A549 (cell line): ENCODE measurements around the gene PEF1. TPM values are rescaled to one million over a fixed set of nuclear protein-coding genes. Genes with fewer than 3 reads are reported as not detected.

ENCODE experiments used
- ATAC-seq, 2 experiments: fragments of 200-7000 bp in 1 of 2; fragments of >200 bp in 1 of 2; cut with Nextera tagmentation in 1 of 2; cut with Tn5 transposase in 1 of 2; 3 replicates each; pipeline versions ENCODE4 v1.8.0 to v1.9.1; 2018 to 2020; ENCODE audit warnings: mild to moderate bottlenecking in 1 of 2, moderate library complexity in 1 of 2
- CTCF ChIA-PET: fragments of 300-600 bp; sonication (Branson Sonifier 250); formaldehyde crosslinking; extraction: SDS; loops from one replicate; lab custom pipeline; 2021; ENCODE audit warnings: antibody characterized with exemption, inconsistent platforms; lab: Yijun Ruan, JAX
- POLR2A ChIA-PET: fragments of 350-600 bp; formaldehyde crosslinking; extraction: SDS; loops from one replicate; lab custom pipeline; 2021; ENCODE audit warnings: antibody characterized with exemption, inconsistent platforms; lab: Yijun Ruan, JAX
- DNase-seq, 2 experiments: peaks; one replicate each; pipeline versions ENCODE4 v3.0.0 to v3.0.0-alpha.2; 2011 to 2016; ENCODE audit warnings: low read depth in 1 of 2, low spot score in 1 of 2
- FAIRE-seq: peaks from 2 replicates; lab custom pipeline; 2011; peaks lifted over from hg19 to GRCh38; lab: Jason Lieb, UNC
- H3K27ac ChIP-seq, 2 experiments: fragments of >200 bp; sonication (Bioruptor Twin); formaldehyde crosslinking; 3 replicates each; pipeline ENCODE4 v1.5.1; 2016 to 2017
- H3K4me1 ChIP-seq: fragments of >200 bp; sonication (Bioruptor Twin); formaldehyde crosslinking; 3 replicates; pipeline ENCODE4 v1.6.1; 2016
- H3K4me2 ChIP-seq: fragments of >200 bp; sonication (Bioruptor Twin); formaldehyde crosslinking; 3 replicates; pipeline ENCODE4 v1.6.1; 2016
- H3K4me3 ChIP-seq: fragments of >200 bp; sonication (Bioruptor Twin); formaldehyde crosslinking; 3 replicates; pipeline ENCODE4 v1.5.1; 2016
- H3K9me3 ChIP-seq: fragments of >200 bp; sonication (Bioruptor Twin); formaldehyde crosslinking; 3 replicates; pipeline ENCODE4 v1.6.1; 2016
- BHLHE40 ChIP-seq: IDR thresholded peaks from 2 replicates; pipeline ENCODE4 v1.6.1; 2012; ENCODE audit warnings: low read depth, low read length, inconsistent platforms
- CEBPB ChIP-seq, 2 experiments: fragments of >200 bp in 1 of 2; sonication (Bioruptor Twin) in 1 of 2; formaldehyde crosslinking in 1 of 2; IDR thresholded peaks; 2 replicates each; pipeline ENCODE4 v1.6.1; 2012 to 2016
- ESRRA ChIP-seq: fragments of 150-350 bp; IDR thresholded peaks from 2 replicates; pipeline ENCODE4 v1.6.1; 2014; ENCODE audit warnings: mild to moderate bottlenecking, low read length, borderline replicate concordance
- HEYL ChIP-seq: fragments of 250-450 bp; sonication (Bioruptor Pico); IDR thresholded peaks from 2 replicates; pipeline ENCODE4 v1.8.0; 2021; ENCODE audit warnings: mild to moderate bottlenecking, moderate library complexity
- HOXA7 ChIP-seq: fragments of 250-450 bp; sonication (Bioruptor Pico); IDR thresholded peaks from 2 replicates; pipeline ENCODE4 v1.5.0; 2020; ENCODE audit warnings: mild to moderate bottlenecking, moderate library complexity
- JUN ChIP-seq, 2 experiments: fragments of >200 bp; sonication (Bioruptor Twin); formaldehyde crosslinking; IDR thresholded peaks; 2 replicates in 1 of 2; 3 replicates in 1 of 2; pipeline ENCODE4 v1.6.1; 2016 to 2017
- JUNB ChIP-seq: fragments of >200 bp; sonication (Bioruptor Twin); formaldehyde crosslinking; IDR thresholded peaks from 2 replicates; pipeline ENCODE4 v1.6.1; 2016
- NFE2L2 ChIP-seq: fragments of 150-350 bp; conservative IDR thresholded peaks from 2 replicates; pipeline ENCODE4 v1.6.1; 2014; ENCODE audit warnings: low read length
- PHF8 ChIP-seq: fragments of 200-600 bp; sonication (generic); IDR thresholded peaks from 2 replicates; pipeline ENCODE4 v1.6.1; 2016; ENCODE audit warnings: low read depth, mild to moderate bottlenecking, antibody characterized with exemption, moderate library complexity, borderline replicate concordance
- POLR2A ChIP-seq: IDR thresholded peaks from 2 replicates; pipeline ENCODE4 v1.6.1; 2012; ENCODE audit warnings: mild to moderate bottlenecking, low read length
- RAD21 ChIP-seq, 2 experiments: fragments of >200 bp in 1 of 2; sonication (Bioruptor Twin) in 1 of 2; formaldehyde crosslinking in 1 of 2; IDR thresholded peaks in 1 of 2; conservative IDR thresholded peaks in 1 of 2; 2 replicates in 1 of 2; 3 replicates in 1 of 2; pipeline ENCODE4 v1.6.1; 2012 to 2018; ENCODE audit warnings: inconsistent platforms in 1 of 2
- RCOR1 ChIP-seq: fragments of 150-350 bp; IDR thresholded peaks from 2 replicates; pipeline ENCODE4 v1.6.1; 2014; ENCODE audit warnings: antibody characterized with exemption, low read length, low read depth
- RFX5 ChIP-seq: fragments of 450-650 bp; IDR thresholded peaks from 2 replicates; pipeline ENCODE4 v1.7.1; 2014; ENCODE audit warnings: antibody characterized with exemption, mild to moderate bottlenecking, moderate library complexity
- RNF2 ChIP-seq: fragments of 200-600 bp; sonication (generic); IDR thresholded peaks from 2 replicates; pipeline ENCODE4 v1.6.1; 2016; ENCODE audit warnings: low read depth, mild to moderate bottlenecking, antibody characterized with exemption, moderate library complexity, borderline replicate concordance
- TP53 ChIP-seq: fragments of 250-450 bp; sonication (Bioruptor Pico); IDR thresholded peaks from 2 replicates; pipeline ENCODE4 v1.5.0; 2021; ENCODE audit warnings: mild to moderate bottlenecking, moderate library complexity
- ZNF302 ChIP-seq: fragments of 250-450 bp; sonication (Bioruptor Pico); IDR thresholded peaks from 2 replicates; pipeline ENCODE4 v1.9.0; 2021; ENCODE audit warnings: inconsistent platforms, mild to moderate bottlenecking, moderate library complexity
- ZSCAN20 ChIP-seq: fragments of 250-450 bp; sonication (Bioruptor Pico); IDR thresholded peaks from 2 replicates; pipeline ENCODE4 v1.8.0; 2022; ENCODE audit warnings: mild to moderate bottlenecking, moderate library complexity
- WGBS: methylation state at CpG from one replicate; pipeline ENCODE4 v1.1.6; 2017; ENCODE audit errors: missing lambda C conversion rate; 5-methylcytosine and 5-hydroxymethylcytosine counted together
- polyA plus RNA-seq, 4 experiments: library from polyadenylated mRNA; depleted of rRNA in 3 of 4; stranded (reverse); fragments of >200 nt; fragmentation: RNase III in 1 of 4; extraction: RNeasy Plus Mini Kit Qiagen cat#74134 plus additional on column Dnase treatment in 1 of 4; gene quantifications; 2 replicates in 3 of 4; 3 replicates in 1 of 4; pipeline ENCODE4 v1.2.3, GENCODE V29; 2011 to 2017
- TF ChIP-seq, protein P1 (sequence below): fragments of 200-600 bp; sonication (generic); IDR thresholded peaks from 2 replicates; pipeline ENCODE4 v1.6.1; 2016; ENCODE audit warnings: antibody characterized with exemption, mild to moderate bottlenecking, moderate library complexity
- TF ChIP-seq, protein P2 (sequence below): IDR thresholded peaks from 2 replicates; pipeline ENCODE4 v1.6.1; 2012
- TF ChIP-seq, protein P3 (sequence below): fragments of 250-450 bp; sonication (Bioruptor Pico); IDR thresholded peaks from 2 replicates; pipeline ENCODE4 v1.5.0; 2020; ENCODE audit warnings: low read depth, mild to moderate bottlenecking, moderate library complexity
- TF ChIP-seq, protein P4 (sequence below): fragments of 150-350 bp; IDR thresholded peaks from 2 replicates; pipeline ENCODE4 v1.6.1; 2014; ENCODE audit warnings: low read depth, mild to moderate bottlenecking, low read length
- TF ChIP-seq, protein P5 (sequence below): fragments of 450-650 bp; IDR thresholded peaks from 2 replicates; pipeline ENCODE4 v1.6.1; 2014; ENCODE audit warnings: antibody characterized with exemption
- TF ChIP-seq, protein P6 (sequence below): fragments of 250-450 bp; sonication (Bioruptor Pico); IDR thresholded peaks from 2 replicates; pipeline ENCODE4 v1.5.0; 2021; ENCODE audit warnings: mild to moderate bottlenecking, moderate library complexity, borderline replicate concordance

The PEF1 gene
- polyA plus RNA-seq, 2 of the 4 experiments (the other 2 are of a cell fraction), result 38.3 to 47.6 TPM

DNA sequence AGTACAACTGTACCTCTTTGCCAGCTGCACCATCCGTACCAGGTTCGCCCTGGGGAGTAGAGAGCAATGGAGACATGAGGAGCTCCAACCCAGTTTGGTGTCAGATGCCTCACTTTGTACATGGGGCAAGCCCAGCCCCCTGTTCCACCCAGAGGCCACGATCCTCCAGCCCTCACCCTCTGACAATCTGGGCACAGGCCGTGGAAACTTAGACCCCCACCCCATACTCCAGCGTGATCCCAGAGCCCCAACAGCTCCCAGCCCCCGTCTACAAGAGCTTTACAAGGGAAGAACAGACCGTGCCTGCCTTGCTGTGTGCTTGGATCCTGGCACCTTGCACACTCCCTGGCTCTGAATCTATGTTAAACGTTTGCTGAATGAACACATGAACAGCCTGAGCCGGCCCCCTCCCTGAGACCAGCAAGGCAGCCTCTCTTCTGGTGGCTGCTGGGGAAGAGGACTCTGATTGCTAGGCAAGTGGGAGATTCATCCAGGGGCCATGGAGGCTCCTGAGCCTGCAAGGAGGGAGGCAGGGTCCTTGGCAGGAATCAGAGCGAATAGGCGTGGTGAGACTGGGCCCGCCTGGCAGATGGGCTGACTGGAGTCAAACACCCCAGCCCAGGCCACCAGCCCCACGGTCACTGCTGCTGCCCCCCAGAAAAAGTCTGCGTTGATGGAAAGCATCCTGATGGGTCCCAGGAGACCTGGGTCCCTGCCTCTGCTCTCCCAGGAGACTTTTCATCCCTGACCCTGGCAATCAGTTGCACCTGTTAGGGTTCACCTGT is 12.5 kb upstream of the PEF1 start (continued):
- TF ChIP-seq NFE2L2, result no peak
- TF ChIP-seq HOXA7, result no peak
- TF ChIP-seq, all 56 proteins: peak for 0

DNA sequence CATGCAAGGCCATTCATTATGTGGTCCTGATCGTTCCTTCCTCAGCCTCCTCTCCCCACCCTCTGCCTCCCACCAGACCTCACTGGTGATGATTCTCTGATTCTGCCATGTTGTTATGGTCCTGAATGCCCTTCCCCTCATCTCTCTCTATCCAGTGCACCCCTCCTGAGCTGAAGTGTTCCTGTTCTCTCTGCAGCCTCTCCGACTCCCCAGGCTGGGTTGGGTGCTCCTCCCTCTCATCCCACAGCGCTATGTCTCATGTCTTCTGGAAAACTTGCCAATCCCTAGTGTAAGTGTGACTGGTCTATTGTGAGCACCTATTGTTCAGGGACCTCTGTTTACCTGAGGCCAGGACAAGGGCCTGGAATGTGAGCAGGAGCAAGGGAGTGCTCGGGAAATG is 11.1 kb upstream of the PEF1 start:
- POLR2A ChIA-PET, result no interaction called here
- no peak overlapping the region for H3K4me3 ChIP-seq
- no peak overlapping the region for H3K4me2 ChIP-seq
- no peaks in the 10 kb centered on the region for H3K4me1 ChIP-seq
- WGBS, result 93% methylated on average over 4 of the region's 4 CpGs
- no peaks in the 10 kb centered on the region for H3K9me3 ChIP-seq
- DNase-seq (no peak), ATAC-seq (no peak), FAIRE-seq (no peak)
- TF ChIP-seq ZSCAN20 (CRISPR knock-in tag), result no peak
- TF ChIP-seq PHF8, result no peak
- no peak for TF ChIP-seq BHLHE40
- TF ChIP-seq, protein P1, sequence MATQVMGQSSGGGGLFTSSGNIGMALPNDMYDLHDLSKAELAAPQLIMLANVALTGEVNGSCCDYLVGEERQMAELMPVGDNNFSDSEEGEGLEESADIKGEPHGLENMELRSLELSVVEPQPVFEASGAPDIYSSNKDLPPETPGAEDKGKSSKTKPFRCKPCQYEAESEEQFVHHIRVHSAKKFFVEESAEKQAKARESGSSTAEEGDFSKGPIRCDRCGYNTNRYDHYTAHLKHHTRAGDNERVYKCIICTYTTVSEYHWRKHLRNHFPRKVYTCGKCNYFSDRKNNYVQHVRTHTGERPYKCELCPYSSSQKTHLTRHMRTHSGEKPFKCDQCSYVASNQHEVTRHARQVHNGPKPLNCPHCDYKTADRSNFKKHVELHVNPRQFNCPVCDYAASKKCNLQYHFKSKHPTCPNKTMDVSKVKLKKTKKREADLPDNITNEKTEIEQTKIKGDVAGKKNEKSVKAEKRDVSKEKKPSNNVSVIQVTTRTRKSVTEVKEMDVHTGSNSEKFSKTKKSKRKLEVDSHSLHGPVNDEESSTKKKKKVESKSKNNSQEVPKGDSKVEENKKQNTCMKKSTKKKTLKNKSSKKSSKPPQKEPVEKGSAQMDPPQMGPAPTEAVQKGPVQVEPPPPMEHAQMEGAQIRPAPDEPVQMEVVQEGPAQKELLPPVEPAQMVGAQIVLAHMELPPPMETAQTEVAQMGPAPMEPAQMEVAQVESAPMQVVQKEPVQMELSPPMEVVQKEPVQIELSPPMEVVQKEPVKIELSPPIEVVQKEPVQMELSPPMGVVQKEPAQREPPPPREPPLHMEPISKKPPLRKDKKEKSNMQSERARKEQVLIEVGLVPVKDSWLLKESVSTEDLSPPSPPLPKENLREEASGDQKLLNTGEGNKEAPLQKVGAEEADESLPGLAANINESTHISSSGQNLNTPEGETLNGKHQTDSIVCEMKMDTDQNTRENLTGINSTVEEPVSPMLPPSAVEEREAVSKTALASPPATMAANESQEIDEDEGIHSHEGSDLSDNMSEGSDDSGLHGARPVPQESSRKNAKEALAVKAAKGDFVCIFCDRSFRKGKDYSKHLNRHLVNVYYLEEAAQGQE, result no peak
- TF ChIP-seq, protein P2, sequence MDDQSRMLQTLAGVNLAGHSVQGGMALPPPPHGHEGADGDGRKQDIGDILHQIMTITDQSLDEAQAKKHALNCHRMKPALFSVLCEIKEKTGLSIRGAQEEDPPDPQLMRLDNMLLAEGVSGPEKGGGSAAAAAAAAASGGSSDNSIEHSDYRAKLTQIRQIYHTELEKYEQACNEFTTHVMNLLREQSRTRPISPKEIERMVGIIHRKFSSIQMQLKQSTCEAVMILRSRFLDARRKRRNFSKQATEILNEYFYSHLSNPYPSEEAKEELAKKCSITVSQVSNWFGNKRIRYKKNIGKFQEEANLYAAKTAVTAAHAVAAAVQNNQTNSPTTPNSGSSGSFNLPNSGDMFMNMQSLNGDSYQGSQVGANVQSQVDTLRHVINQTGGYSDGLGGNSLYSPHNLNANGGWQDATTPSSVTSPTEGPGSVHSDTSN, result no peak
- TF ChIP-seq HOXA7, result no peak
- TF ChIP-seq, protein P3, sequence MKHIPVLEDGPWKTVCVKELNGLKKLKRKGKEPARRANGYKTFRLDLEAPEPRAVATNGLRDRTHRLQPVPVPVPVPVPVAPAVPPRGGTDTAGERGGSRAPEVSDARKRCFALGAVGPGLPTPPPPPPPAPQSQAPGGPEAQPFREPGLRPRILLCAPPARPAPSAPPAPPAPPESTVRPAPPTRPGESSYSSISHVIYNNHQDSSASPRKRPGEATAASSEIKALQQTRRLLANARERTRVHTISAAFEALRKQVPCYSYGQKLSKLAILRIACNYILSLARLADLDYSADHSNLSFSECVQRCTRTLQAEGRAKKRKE (CRISPR knock-in tag), result no peak
- TF ChIP-seq ESRRA, result no peak
- no peak overlapping the region for H3K27ac ChIP-seq
- CTCF ChIA-PET, result interaction anchor here (0.8 to 1.7 kb wide), 3 partner anchors 7 to 90 kb away, joined by 3 to 6 read pairs (median 4); no protein-coding TSS in a partner anchor

GRCh38 chr1:31655104-31655503 is 10.4 kb upstream of the PEF1 start:
- DNase-seq (no peak), ATAC-seq (no peak), FAIRE-seq (no peak)
- no peaks in the 10 kb centered on the region for H3K4me1 ChIP-seq
- TF ChIP-seq, protein P2, result no peak
- TF ChIP-seq NFE2L2, result no peak
- no peak for TF ChIP-seq RCOR1
- no peak for TF ChIP-seq POLR2A
- no peak for TF ChIP-seq TP53
- TF ChIP-seq ZNF302, result no peak
- no peak for TF ChIP-seq RAD21 (conservative IDR thresholded peaks at IDR 0.05 in 1 of 2, IDR thresholded peaks at IDR 0.05 in 1 of 2)
- no peak for TF ChIP-seq JUN (IDR thresholded peaks at IDR 0.05)
- TF ChIP-seq, protein P4, sequence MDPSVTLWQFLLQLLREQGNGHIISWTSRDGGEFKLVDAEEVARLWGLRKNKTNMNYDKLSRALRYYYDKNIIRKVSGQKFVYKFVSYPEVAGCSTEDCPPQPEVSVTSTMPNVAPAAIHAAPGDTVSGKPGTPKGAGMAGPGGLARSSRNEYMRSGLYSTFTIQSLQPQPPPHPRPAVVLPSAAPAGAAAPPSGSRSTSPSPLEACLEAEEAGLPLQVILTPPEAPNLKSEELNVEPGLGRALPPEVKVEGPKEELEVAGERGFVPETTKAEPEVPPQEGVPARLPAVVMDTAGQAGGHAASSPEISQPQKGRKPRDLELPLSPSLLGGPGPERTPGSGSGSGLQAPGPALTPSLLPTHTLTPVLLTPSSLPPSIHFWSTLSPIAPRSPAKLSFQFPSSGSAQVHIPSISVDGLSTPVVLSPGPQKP, result no peak
- TF ChIP-seq HEYL (CRISPR knock-in tag), result no peak
- TF ChIP-seq, protein P5, sequence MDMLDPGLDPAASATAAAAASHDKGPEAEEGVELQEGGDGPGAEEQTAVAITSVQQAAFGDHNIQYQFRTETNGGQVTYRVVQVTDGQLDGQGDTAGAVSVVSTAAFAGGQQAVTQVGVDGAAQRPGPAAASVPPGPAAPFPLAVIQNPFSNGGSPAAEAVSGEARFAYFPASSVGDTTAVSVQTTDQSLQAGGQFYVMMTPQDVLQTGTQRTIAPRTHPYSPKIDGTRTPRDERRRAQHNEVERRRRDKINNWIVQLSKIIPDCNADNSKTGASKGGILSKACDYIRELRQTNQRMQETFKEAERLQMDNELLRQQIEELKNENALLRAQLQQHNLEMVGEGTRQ, result no peak
- TF ChIP-seq, protein P6, sequence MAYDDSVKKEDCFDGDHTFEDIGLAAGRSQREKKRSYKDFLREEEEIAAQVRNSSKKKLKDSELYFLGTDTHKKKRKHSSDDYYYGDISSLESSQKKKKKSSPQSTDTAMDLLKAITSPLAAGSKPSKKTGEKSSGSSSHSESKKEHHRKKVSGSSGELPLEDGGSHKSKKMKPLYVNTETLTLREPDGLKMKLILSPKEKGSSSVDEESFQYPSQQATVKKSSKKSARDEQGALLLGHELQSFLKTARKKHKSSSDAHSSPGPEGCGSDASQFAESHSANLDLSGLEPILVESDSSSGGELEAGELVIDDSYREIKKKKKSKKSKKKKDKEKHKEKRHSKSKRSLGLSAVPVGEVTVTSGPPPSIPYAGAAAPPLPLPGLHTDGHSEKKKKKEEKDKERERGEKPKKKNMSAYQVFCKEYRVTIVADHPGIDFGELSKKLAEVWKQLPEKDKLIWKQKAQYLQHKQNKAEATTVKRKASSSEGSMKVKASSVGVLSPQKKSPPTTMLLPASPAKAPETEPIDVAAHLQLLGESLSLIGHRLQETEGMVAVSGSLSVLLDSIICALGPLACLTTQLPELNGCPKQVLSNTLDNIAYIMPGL (CRISPR knock-in tag), result no peak
- TF ChIP-seq RFX5, result no peak
- no peak for TF ChIP-seq CEBPB (IDR thresholded peaks at IDR 0.05)
- no peak for TF ChIP-seq JUNB
- no peak for TF ChIP-seq RNF2
- H3K4me3 ChIP-seq, result no peak overlapping the region
- ChIA-PET CTCF (interaction anchor here (0.6 to 1.7 kb wide), 5 partner anchors 8 to 380 kb away, joined by 3 to 6 read pairs (median 4); no protein-coding TSS in a partner anchor), POLR2A (no interaction called here)
- no peak overlapping the region for H3K27ac ChIP-seq
- H3K9me3 ChIP-seq, result no peaks in the 10 kb centered on the region
- H3K4me2 ChIP-seq, result no peak overlapping the region
- WGBS, result 70% methylated on average over 6 of the region's 6 CpGs
